Ovary (tissue), 9 donors: ENCODE data around the gene FRYL. TPM values are rescaled to one million over a fixed set of nuclear protein-coding genes. Genes with fewer than 3 reads are reported as not detected.

Experiments used
- DNase-seq, 5 donors: peaks; one replicate each; pipeline ENCODE4 v3.0.0-alpha.2; 2019 to 2020
- H3K27ac ChIP-seq, 2 donors: fragments of 200-600 bp; one replicate each; pipeline versions ENCODE4 v1.5.1 to v1.8.0; 2019 to 2022
- H3K27me3 ChIP-seq: fragments of 200-600 bp; one replicate; pipeline ENCODE4 v1.8.0; 2022
- H3K36me3 ChIP-seq: fragments of 200-600 bp; sonication (generic); one replicate; pipeline ENCODE4 v1.5.1; 2019
- H3K4me1 ChIP-seq: one replicate; pipeline ENCODE4 v1.8.1; 2013; ENCODE audit warnings: mild to moderate bottlenecking, moderate library complexity; ENCODE audit not compliant: insufficient read depth
- H3K4me3 ChIP-seq: fragments of 200-600 bp; sonication (generic); one replicate; pipeline ENCODE4 v1.5.1; 2017
- H3K9me3 ChIP-seq, 2 donors: fragments of 200-600 bp in 1 of 2; sonication (generic) in 1 of 2; one replicate each; pipeline versions ENCODE4 v1.5.1 to v1.8.1; 2013 to 2019; ENCODE audit warnings: mild to moderate bottlenecking in 1 of 2, moderate library complexity in 1 of 2
- CTCF ChIP-seq, 3 donors: fragments of 450-650 bp in 2 of 3; fragments of 200-600 bp in 1 of 3; IDR thresholded peaks; one replicate each; pipeline versions ENCODE4 v1.5.1 to v1.8.0; 2016 to 2022; ENCODE audit warnings: antibody characterized with exemption in 3 of 3, mild to moderate bottlenecking in 1 of 3
- EP300 ChIP-seq: sonication (generic); formaldehyde crosslinking; IDR thresholded peaks from one replicate; pipeline ENCODE4 v1.6.1; 2017; ENCODE audit warnings: antibody characterized with exemption
- POLR2A ChIP-seq: fragments of 450-650 bp; IDR thresholded peaks from one replicate; pipeline ENCODE4 v1.6.1; 2017; ENCODE audit warnings: antibody characterized with exemption, mild to moderate bottlenecking, moderate library complexity
- WGBS, 3 donors: extraction: QIAGEN DNeasy Blood & Tissue Kit in 1 of 3; methylation state at CpG; one replicate each; pipeline versions ENCODE4 v1.1.5 to v1.1.7; 2013 to 2017; 5-methylcytosine and 5-hydroxymethylcytosine counted together
- intact Hi-C, 4 donors: fragments of 100-400 bp; cut with DNase I; formaldehyde crosslinking; loops; one replicate each; pipeline versions ENCODE4 v1.11.0 to v1.15.1; 2022 to 2023
- polyA plus RNA-seq, 2 donors: library from polyadenylated mRNA; stranded (reverse); fragments of 200-250 nt in 1 of 2; fragments of 350-450 nt in 1 of 2; fragmentation: Illumina TruSeq in 1 of 2; extraction: RNeasy Lipid Tissue Mini Kit (QIAGEN cat#74804) in 1 of 2; gene quantifications; one replicate each; pipeline ENCODE4 v1.2.3, GENCODE V29; 2013 to 2014
- total RNA-seq, 7 donors: library from RNA; depleted of rRNA in 2 of 7; stranded (reverse); fragments of >200 nt in 2 of 7; fragmentation: NEBNext Ultra II Directional in 3 of 7; extraction: Animal tissue kit (Norgen Biotek cat#: 25700) in 3 of 7; gene quantifications; one replicate each; pipeline versions ENCODE4 v1.1.0 to v1.2.4, GENCODE V29; 2016 to 2023
- donor health status: DM: no; HTN: no; CAD: no; lungs with moderate emphysema.
- donor health status: DM: no; HTN: no; CAD: no.
- donor health status: Bipolar disorder and iron deficiency.
- donor health status: DM: yes; HTN: yes; CAD: no.
- donor health status: DM: no; HTN: no; CAD: no.
- donor health status: DM: yes; HTN: yes; CAD: no.

Gene FRYL
- total and polyA plus RNA-seq, 9 donors, result 10.7 to 46.0 (median 35.2) TPM

- intact Hi-C loops, result no loop called here
- Histone ChIP-seq H3K4me3 (no peak overlapping the region), H3K27me3 (no peaks in the 10 kb centered on the region), H3K27ac (no peak overlapping the region), H3K36me3 (no peaks in the 10 kb centered on the region), H3K9me3 (no peaks in the 10 kb centered on the region), H3K4me1 (no peaks in the 10 kb centered on the region)
- 96 to 98% (median 97%) methylated on average over 1 of the region's 1 CpG for WGBS, 3 donors
- no peak for DNase-seq
- no peak for TF ChIP-seq CTCF (IDR thresholded peaks at IDR 0.05)
- no peak for TF ChIP-seq EP300
- no peak for TF ChIP-seq POLR2A
These were observed 226.4 kb downstream of the FRYL start for GRCh38 chr4:48553720-48554119.

GRCh38 chr4:48546336-48546735 lies 233.7 kb downstream of the FRYL start:
- H3K27ac ChIP-seq, result no peak overlapping the region
- TF ChIP-seq CTCF (IDR thresholded peaks at IDR 0.05), result peak in 2 of 3 donors; percentile 23 to 27
- TF ChIP-seq EP300, result no peak
- WGBS, 3 donors, result 53 to 63% (median 60%) methylated on average over 2 of the region's 2 CpGs
- peak in 1 of 5 donors; percentile 17 for DNase-seq
- H3K9me3 ChIP-seq, result no peaks in the 10 kb centered on the region
- intact Hi-C loops, result no loop called here
- no peak overlapping the region for H3K4me3 ChIP-seq
- H3K36me3 ChIP-seq, result no peaks in the 10 kb centered on the region
- H3K27me3 ChIP-seq, result no peaks in the 10 kb centered on the region
- H3K4me1 ChIP-seq, result no peaks in the 10 kb centered on the region

DNA sequence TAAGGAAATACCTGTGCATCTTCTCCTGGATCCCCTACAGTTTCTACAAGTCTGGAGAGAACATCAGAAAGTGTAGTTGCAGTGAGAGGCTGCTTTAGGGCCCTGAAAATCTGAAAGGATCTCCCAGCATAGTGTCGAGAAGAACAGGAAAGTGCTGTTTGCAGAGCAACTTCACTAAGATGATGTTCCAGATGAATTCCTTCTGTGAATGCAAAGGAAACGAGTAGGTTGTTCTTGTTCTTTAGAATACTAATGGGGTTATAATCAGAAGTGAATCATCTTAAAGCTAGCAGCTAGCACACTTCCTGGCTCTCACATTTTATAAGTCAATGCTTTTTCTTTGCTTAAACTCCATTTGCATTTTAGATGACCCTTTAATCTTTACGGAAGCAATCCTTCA lies 236.3 kb downstream of the FRYL start:
- no peak overlapping the region for H3K4me3 ChIP-seq
- H3K27ac ChIP-seq, result no peak overlapping the region
- DNase-seq, result no peak
- no peaks in the 10 kb centered on the region for H3K36me3 ChIP-seq
- WGBS, 3 donors, result 82 to 95% (median 92%) methylated on average over 3 of the region's 3 CpGs
- no peaks in the 10 kb centered on the region for H3K9me3 ChIP-seq
- intact Hi-C loops, result no loop called here
- H3K27me3 ChIP-seq, result no peaks in the 10 kb centered on the region
- no peak for TF ChIP-seq CTCF (IDR thresholded peaks at IDR 0.05)
- no peak for TF ChIP-seq EP300
- TF ChIP-seq POLR2A, result no peak
- no peaks in the 10 kb centered on the region for H3K4me1 ChIP-seq

DNA sequence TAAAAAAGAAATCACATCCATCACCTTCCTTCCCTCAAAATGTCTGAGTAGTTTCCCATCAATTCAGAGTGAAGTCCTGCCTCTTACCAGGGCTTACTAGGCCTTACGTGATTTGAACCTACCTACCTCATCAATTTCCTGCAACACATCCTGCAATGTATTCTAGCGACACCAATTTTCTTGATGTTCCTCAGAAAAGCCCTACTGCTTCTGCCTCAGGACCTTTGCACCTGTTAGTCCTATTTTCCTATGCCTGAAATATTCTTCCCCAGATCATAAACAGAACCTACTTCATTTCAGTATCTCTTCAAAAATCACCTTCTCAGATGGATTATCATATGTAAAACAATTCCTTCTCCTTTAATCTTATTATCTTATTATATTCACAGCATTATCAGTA lies 237.2 kb downstream of the FRYL start:
- Histone ChIP-seq H3K27ac (no peak overlapping the region), H3K4me1 (no peaks in the 10 kb centered on the region), H3K27me3 (no peaks in the 10 kb centered on the region), H3K36me3 (no peaks in the 10 kb centered on the region), H3K4me3 (no peak overlapping the region), H3K9me3 (no peaks in the 10 kb centered on the region)
- no peak for DNase-seq
- WGBS, 3 donors, result 97 to 100% (median 98%) methylated on average over 2 of the region's 2 CpGs
- intact Hi-C loops, result no loop called here
- TF ChIP-seq CTCF (IDR thresholded peaks at IDR 0.05), result no peak
- no peak for TF ChIP-seq POLR2A
- TF ChIP-seq EP300, result no peak

GRCh38 chr4:48539597-48539996 lies 240.5 kb downstream of the FRYL start:
- Histone ChIP-seq H3K4me1 (no peaks in the 10 kb centered on the region), H3K27ac (no peak overlapping the region), H3K27me3 (no peaks in the 10 kb centered on the region), H3K36me3 (no peaks in the 10 kb centered on the region), H3K4me3 (no peak overlapping the region), H3K9me3 (no peaks in the 10 kb centered on the region)
- 85 to 91% (median 88%) methylated on average over 3 of the region's 3 CpGs for WGBS, 3 donors
- DNase-seq, result no peak
- intact Hi-C loops, result no loop called here
- TF ChIP-seq CTCF (IDR thresholded peaks at IDR 0.05), result no peak
- TF ChIP-seq EP300, result no peak
- no peak for TF ChIP-seq POLR2A
